Naive thymus-derived CD4-positive, alpha-beta T cell (primary cell): ENCODE results near the gene TRAPPC3L. TPM values are rescaled to one million over a fixed set of nuclear protein-coding genes. Genes with fewer than 3 reads are reported as not detected.
A peak's percentile ranks its signal among the peaks of the same experiment; 100 is the strongest.

ENCODE experiments used
- ATAC-seq: fragments of 150-1000 bp; cut with Tn5 transposase; 2 replicates; pipeline ENCODE4 v1.10.0; 2021; ENCODE audit warnings: mild to moderate bottlenecking, moderate library complexity
- CTCF ChIA-PET: fragments of 350-600 bp; sonication (Branson Sonifier 250); formaldehyde crosslinking; loops from one replicate; lab custom pipeline; 2021; ENCODE audit warnings: antibody characterized with exemption; lab: Charles Lee
- POLR2A ChIA-PET: fragments of 350-600 bp; sonication (Branson Sonifier 250); formaldehyde crosslinking; loops from one replicate; lab custom pipeline; 2021; ENCODE audit warnings: antibody characterized with exemption, inconsistent platforms; lab: Charles Lee
- DNase-seq, 9 donors: peaks; one replicate each; pipeline versions ENCODE4 v3.0.0 to v3.0.0-alpha.2; 2020 to 2022; ENCODE audit warnings: mixed read lengths in 1 of 9
- H3K27ac ChIP-seq: one replicate; pipeline ENCODE4 v1.7.0; 2013; ENCODE audit warnings: mild to moderate bottlenecking, low read depth, low read length, moderate library complexity
- H3K27me3 ChIP-seq, 2 donors: one replicate each; pipeline ENCODE4 v1.7.0; 2013; ENCODE audit warnings: low read length in 2 of 2, mild to moderate bottlenecking in 2 of 2, moderate library complexity in 2 of 2; ENCODE audit not compliant: control insufficient read depth in 2 of 2, insufficient read depth in 2 of 2
- H3K36me3 ChIP-seq, 3 experiments: 1 replicate in 2 of 3; 2 replicates in 1 of 3; pipeline ENCODE4 v1.7.0; 2013; ENCODE audit warnings: low read length in 3 of 3, mild to moderate bottlenecking in 3 of 3, moderate library complexity in 1 of 3; ENCODE audit not compliant: insufficient read depth in 3 of 3, control insufficient read depth in 2 of 3
- H3K4me1 ChIP-seq, 2 donors: one replicate each; pipeline ENCODE4 v1.7.0; 2013; ENCODE audit warnings: low read length in 2 of 2, mild to moderate bottlenecking in 2 of 2, moderate library complexity in 1 of 2; ENCODE audit not compliant: control insufficient read depth in 2 of 2, insufficient read depth in 2 of 2
- H3K4me3 ChIP-seq: 2 replicates; pipeline ENCODE4 v1.7.0; 2013; ENCODE audit warnings: mild to moderate bottlenecking, low read length
- H3K9me3 ChIP-seq, 3 experiments: 1 replicate in 2 of 3; 2 replicates in 1 of 3; pipeline ENCODE4 v1.7.0; 2013; ENCODE audit warnings: low read length in 3 of 3; ENCODE audit not compliant: control insufficient read depth in 2 of 3
- H3K27ac Mint-ChIP-seq, 9 donors: one replicate each; pipeline ENCODE4 v1.8.0; 2020 to 2022; ENCODE audit warnings: mixed read lengths in 9 of 9, mild to moderate bottlenecking in 8 of 9, moderate library complexity in 5 of 9, inconsistent platforms in 2 of 9
- H3K27me3 Mint-ChIP-seq, 5 donors: one replicate each; pipeline ENCODE4 v1.8.0; 2021 to 2022; ENCODE audit warnings: mixed read lengths in 5 of 5, mild to moderate bottlenecking in 1 of 5
- H3K36me3 Mint-ChIP-seq, 5 donors: one replicate each; pipeline ENCODE4 v1.8.0; 2020 to 2022; ENCODE audit warnings: mixed read lengths in 5 of 5, mild to moderate bottlenecking in 3 of 5, inconsistent platforms in 1 of 5
- H3K4me1 Mint-ChIP-seq, 7 donors: one replicate each; pipeline ENCODE4 v1.8.0; 2020 to 2022; ENCODE audit warnings: mixed read lengths in 7 of 7, mild to moderate bottlenecking in 3 of 7, inconsistent platforms in 1 of 7
- H3K4me3 Mint-ChIP-seq, 10 donors: one replicate each; pipeline ENCODE4 v1.8.0; 2020 to 2022; ENCODE audit warnings: mild to moderate bottlenecking in 10 of 10, mixed read lengths in 10 of 10, moderate library complexity in 6 of 10, inconsistent platforms in 2 of 10
- H3K9me3 Mint-ChIP-seq, 11 donors: one replicate each; pipeline ENCODE4 v1.8.0; 2020 to 2022; ENCODE audit warnings: mixed read lengths in 11 of 11, mild to moderate bottlenecking in 4 of 11, inconsistent platforms in 1 of 11, moderate library complexity in 1 of 11
- intact Hi-C, 2 donors: fragments of 100-400 bp; cut with micrococcal nuclease; formaldehyde crosslinking; loops; one replicate each; pipeline ENCODE4 v1.15.1; 2023
- polyA plus RNA-seq, 2 donors: library from polyadenylated mRNA; unstranded; fragments of 300-500 nt; fragmentation: Illumina TruSeq; gene quantifications; one replicate each; pipeline ENCODE4 v1.2.3, GENCODE V29; 2021
- total RNA-seq, 6 experiments: library from RNA in 5 of 6; stranded (reverse) in 5 of 6; gene quantifications; 1 replicate in 5 of 6; 2 replicates in 1 of 6; pipeline ENCODE4 v1.2.3 and lab custom pipeline; 2021 to 2026

TRAPPC3L gene
- total and polyA plus RNA-seq, 7 experiments from 2014 or later: not detected

GRCh38 chr6:116577486-116577885 is 32.0 kb upstream of the TRAPPC3L start:
- no peaks in the 10 kb centered on the region for H3K27me3 ChIP-seq
- H3K36me3 Mint-ChIP-seq: peaks cover 7 to 35% (median 17%) of the 10 kb centered on the region in 5 donors
- H3K4me1 Mint-ChIP-seq: peaks cover 39 to 62% (median 51%) of the 10 kb centered on the region in 7 donors
- no peaks in the 10 kb centered on the region for H3K9me3 ChIP-seq
- peak overlapping the region in 1 of 10 donors; percentile 45 for H3K4me3 Mint-ChIP-seq
- peaks cover 0 to 12% (median 0%) of the 10 kb centered on the region in 3 experiments for H3K36me3 ChIP-seq
- DNase-seq (no peak), ATAC-seq (no peak)
- peaks cover 4 to 11% of the 10 kb centered on the region in 2 donors for H3K4me1 ChIP-seq
- H3K27ac Mint-ChIP-seq: peak overlapping the region in 1 of 9 donors; percentile 69
- ChIA-PET POLR2A (no interaction called here), CTCF (no interaction called here)
- H3K27ac ChIP-seq: no peak overlapping the region
- H3K9me3 Mint-ChIP-seq: no peaks in the 10 kb centered on the region
- H3K4me3 ChIP-seq: no peak overlapping the region
- no peaks in the 10 kb centered on the region for H3K27me3 Mint-ChIP-seq
- intact Hi-C loops: loop anchor here in 1 of 2 donors (2.0 kb wide), 1 partner anchor 17 kb away; no protein-coding TSS in a partner anchor

- H3K9me3 Mint-ChIP-seq: no peaks in the 10 kb centered on the region
- Histone ChIP-seq H3K27me3 (no peaks in the 10 kb centered on the region), H3K27ac (no peak overlapping the region), H3K36me3 (peaks cover 0 to 5% (median 0%) of the 10 kb centered on the region in 3 experiments), H3K9me3 (no peaks in the 10 kb centered on the region), H3K4me3 (no peak overlapping the region), H3K4me1 (peaks cover 13 to 19% of the 10 kb centered on the region in 2 donors)
- H3K27ac Mint-ChIP-seq: peak overlapping the region in 1 of 9 donors; percentile 67
- H3K27me3 Mint-ChIP-seq: no peaks in the 10 kb centered on the region
- intact Hi-C loops: no loop called here
- ATAC-seq: no peak
- H3K4me1 Mint-ChIP-seq: peaks cover 47 to 77% (median 65%) of the 10 kb centered on the region in 7 donors
- DNase-seq: no peak
- peak overlapping the region in 1 of 10 donors; percentile 45 for H3K4me3 Mint-ChIP-seq
- ChIA-PET CTCF (interaction anchor here (1.5 kb wide), 1 partner anchor 14 kb away, joined by 3 read pairs; no protein-coding TSS in a partner anchor), POLR2A (no interaction called here)
- H3K36me3 Mint-ChIP-seq: peaks cover 7 to 31% (median 17%) of the 10 kb centered on the region in 5 donors
These were observed 29.7 kb upstream of the TRAPPC3L start for GRCh38 chr6:116575227-116575626.

GRCh38 chr6:116572162-116572561 is 26.7 kb upstream of the TRAPPC3L start:
- H3K27ac ChIP-seq: peak overlapping the region; percentile 95
- DNase-seq (peak in 1 of 9 donors; percentile 10), ATAC-seq (no peak)
- Mint-ChIP-seq H3K36me3 (peaks cover 7 to 22% (median 17%) of the 10 kb centered on the region in 5 donors), H3K27me3 (peaks cover 0 to 3% (median 0%) of the 10 kb centered on the region in 5 donors), H3K4me1 (peaks cover 39 to 73% (median 64%) of the 10 kb centered on the region in 7 donors), H3K9me3 (no peaks in the 10 kb centered on the region), H3K4me3 (peak overlapping the region; percentile 94 to 99 (median 98)), H3K27ac (peak overlapping the region; percentile 96 to 100 (median 99))
- peaks cover 0 to 3% (median 0%) of the 10 kb centered on the region in 3 experiments for H3K36me3 ChIP-seq
- ChIA-PET POLR2A (interaction anchor here (0.7 to 5.6 kb wide), 13 partner anchors 8 to 1613 kb away, joined by 3 to 70 read pairs (median 8); partner anchors contain the start of genes KPNA5, NT5DC1, RSPH4A and TSPYL1), CTCF (interaction anchor here (0.7 to 3.2 kb wide), 2 partner anchors 9 to 13 kb away, joined by 3 to 14 read pairs; no protein-coding TSS in a partner anchor)
- H3K27me3 ChIP-seq: no peaks in the 10 kb centered on the region
- peak overlapping the region; percentile 86 for H3K4me3 ChIP-seq
- intact Hi-C loops: loop anchor here in 1 of 2 donors (5.0 kb wide), 1 partner anchor 75 kb away; no protein-coding TSS in a partner anchor
- peaks cover 16 to 21% of the 10 kb centered on the region in 2 donors for H3K4me1 ChIP-seq
- no peaks in the 10 kb centered on the region for H3K9me3 ChIP-seq

GRCh38 chr6:116571683-116572000 is 26.2 kb upstream of the TRAPPC3L start:
- H3K4me1 ChIP-seq: peaks cover 16 to 21% of the 10 kb centered on the region in 2 donors
- H3K4me3 ChIP-seq: peak overlapping the region; percentile 86
- no peaks in the 10 kb centered on the region for H3K27me3 ChIP-seq
- intact Hi-C loops: loop anchor here (1.0 to 5.0 kb wide), 12 partner anchors 10 to 1104 kb away; partner anchors contain the start of genes GOPC (in 2 of the 2), KPNA5 (in 2 of the 2), RSPH4A (in 2 of the 2) and TSPYL1 (in 2 of the 2)
- ATAC-seq (no peak), DNase-seq (no peak)
- peaks cover 0 to 3% (median 0%) of the 10 kb centered on the region in 3 experiments for H3K36me3 ChIP-seq
- ChIA-PET POLR2A (interaction anchor here (0.8 to 5.6 kb wide), 16 partner anchors 8 to 471 kb away, joined by 3 to 70 read pairs (median 6); partner anchors contain the start of genes KPNA5, NT5DC1, RSPH4A and TSPYL1), CTCF (interaction anchor here (0.6 to 3.2 kb wide), 4 partner anchors 9 to 109 kb away, joined by 3 to 14 read pairs (median 5); partner anchors contain the start of gene KPNA5)
- peaks cover 38 to 68% (median 61%) of the 10 kb centered on the region in 7 donors for H3K4me1 Mint-ChIP-seq
- peak overlapping the region; percentile 96 to 100 (median 99) for H3K27ac Mint-ChIP-seq
- peaks cover 0 to 7% (median 0%) of the 10 kb centered on the region in 5 donors for H3K27me3 Mint-ChIP-seq
- H3K36me3 Mint-ChIP-seq: peaks cover 5 to 19% (median 17%) of the 10 kb centered on the region in 5 donors
- peak overlapping the region; percentile 94 to 99 (median 98) for H3K4me3 Mint-ChIP-seq
- H3K9me3 Mint-ChIP-seq: no peaks in the 10 kb centered on the region
- H3K27ac ChIP-seq: peak overlapping the region; percentile 95
- no peaks in the 10 kb centered on the region for H3K9me3 ChIP-seq

GRCh38 chr6:116570856-116571682 is 25.6 kb upstream of the TRAPPC3L start, which contains the start of gene RWDD1:
TSS of gene RWDD1 (plus strand) at chr6:116571504. CDS start at chr6:116571583, 79 bp downstream.
- POLR2A ChIA-PET: interaction anchor here (0.9 to 5.6 kb wide), 18 partner anchors 8 to 470 kb away, joined by 3 to 70 read pairs (median 6); partner anchors contain the start of genes CALHM4, KPNA5, NT5DC1 and RSPH4A
- Mint-ChIP-seq H3K9me3 (no peaks in the 10 kb centered on the region), H3K4me3 (peak within 1 kb of the TSS; percentile 94 to 99 (median 98)), H3K36me3 (peaks cover 0 to 13% (median 12%) of the 10 kb centered on the region in 5 donors), H3K27me3 (peaks cover 0 to 11% (median 0%) of the 10 kb centered on the region in 5 donors), H3K4me1 (peaks cover 33 to 62% (median 55%) of the 10 kb centered on the region in 7 donors), H3K27ac (peak within 1 kb of the TSS; percentile 96 to 100 (median 99))
- ATAC-seq: peak; percentile 98
- DNase-seq: peak; percentile 91 to 99 (median 98)
- Histone ChIP-seq H3K27me3 (no peaks in the 10 kb centered on the region), H3K4me1 (peaks cover 16 to 21% of the 10 kb centered on the region in 2 donors), H3K27ac (peak within 1 kb of the TSS; percentile 95), H3K4me3 (peak within 1 kb of the TSS; percentile 86), H3K36me3 (peaks cover 0 to 3% (median 0%) of the 10 kb centered on the region in 3 experiments), H3K9me3 (no peaks in the 10 kb centered on the region)
- CTCF ChIA-PET: interaction anchor here (0.6 to 3.2 kb wide), 7 partner anchors 8 to 353 kb away, joined by 3 to 14 read pairs (median 4); partner anchors contain the start of gene KPNA5
- intact Hi-C loops: loop anchor here (1.0 to 5.0 kb wide), 12 partner anchors 10 to 1104 kb away; partner anchors contain the start of genes GOPC (in 2 of the 2), KPNA5 (in 2 of the 2), RSPH4A (in 2 of the 2) and TSPYL1 (in 2 of the 2)
